A375 (cell line): ENCODE measurements around the gene TMEM238L. TPM values are rescaled to one million over a fixed set of nuclear protein-coding genes. Genes with fewer than 3 reads are reported as not detected.

Experiments used
- small RNA-seq: library from RNA; depleted of rRNA; stranded (forward); fragments of <200 nt; gene quantifications from one replicate; pipeline ENCODE3, GENCODE V24; 2014
- total RNA-seq: library from RNA; depleted of rRNA; stranded (reverse); fragments of >200 nt; shearing (Covaris generic); gene quantifications from 2 replicates; pipeline ENCODE4 v1.2.3, GENCODE V29; 2014; rRNA removed

TMEM238L gene
- total RNA-seq, result not detected in 2 replicates

DNA sequence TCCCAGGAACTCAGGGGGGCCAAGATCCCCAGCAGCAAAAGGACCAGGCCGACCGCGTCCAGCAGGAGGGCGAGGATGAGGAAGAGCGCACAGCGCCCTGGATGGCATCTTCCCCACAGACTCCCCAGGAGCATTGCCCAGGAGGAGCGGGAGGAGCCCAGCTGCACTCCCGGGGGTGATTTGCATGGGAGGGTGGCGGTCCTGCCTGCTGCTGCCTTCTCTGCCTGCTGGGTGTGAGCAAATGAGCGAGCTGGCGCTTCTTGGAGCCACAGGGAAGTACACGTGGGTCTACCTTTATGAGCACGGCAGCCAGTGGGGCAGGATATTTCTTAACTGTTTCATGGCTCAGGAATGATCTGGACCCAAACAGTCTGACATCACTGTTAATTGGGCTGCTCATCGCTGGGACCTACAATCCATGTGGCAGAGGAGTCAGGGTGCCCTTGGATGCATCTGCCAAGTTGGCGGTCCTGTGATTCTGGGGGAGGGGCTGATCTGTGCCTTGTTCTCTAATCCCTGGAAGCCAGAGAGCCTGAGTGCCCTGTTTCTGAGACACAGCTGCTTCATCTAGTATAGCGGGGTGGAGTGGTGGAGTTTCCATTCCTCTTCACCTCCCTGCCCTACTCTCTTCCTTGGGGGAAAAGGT is at the start of gene TMEM238L:
TMEM238L (minus strand) TSS at position 270 of the 646 bp plus-strand sequence; CDS start at position 134, 136 bp downstream.

DNA sequence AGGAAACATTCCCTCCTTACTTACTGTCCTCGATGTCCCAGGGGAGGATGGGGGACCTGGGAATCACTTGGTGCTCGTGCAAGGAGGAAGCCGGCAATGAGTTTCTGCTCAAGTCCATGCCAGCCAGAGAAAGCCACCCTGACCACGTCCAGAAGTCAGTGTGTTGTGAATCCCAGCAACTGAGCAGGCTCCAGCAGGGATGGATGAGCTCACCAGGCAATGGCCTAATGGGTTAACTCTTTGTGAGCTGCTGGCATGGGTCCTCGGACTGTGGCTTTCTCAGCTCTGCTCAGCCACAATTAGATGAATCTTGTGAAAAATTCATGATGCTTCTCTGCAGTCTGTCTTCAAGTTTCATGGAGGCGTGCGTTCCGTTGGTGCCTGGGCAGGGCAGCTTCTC is 34.0 kb upstream of the TMEM238L start, which contains the start of gene PIRT:
PIRT (minus strand) TSS at position 167 of the 400 bp plus-strand sequence. CDS start 12,442 bp downstream, outside the sequence.

Small RNA genes within 50 kb of the gene (small RNA-seq; reads per million reads assigned to genes)
- not detected for gene AC015908.2
- gene TMEM238L, result not detected

Other genes with a start within 250 kb of the TMEM238L start
- gene MYH3, start 146.8 kb downstream of the TMEM238L start, total RNA-seq, result 0.98 and 1.4 TPM in 2 replicates
- gene SCO1, start 106.6 kb downstream of the TMEM238L start, total RNA-seq, result 74.7 and 77.3 TPM in 2 replicates
- 9.8 and 13.8 TPM in 2 replicates for gene ADPRM, start 106.5 kb downstream of the TMEM238L start, total RNA-seq
- not detected in 2 replicates for gene TMEM220, start 74.1 kb downstream of the TMEM238L start, total RNA-seq
- not detected in 2 replicates for gene PIRT, start 34.0 kb upstream of the TMEM238L start, total RNA-seq